Neural cell (in vitro differentiated cells): ENCODE results near the gene EIF4A3.

Experiments
- POLR2AphosphoS5 ChIP-seq: IDR thresholded peaks from 2 replicates; pipeline ENCODE4 v1.6.1; 2012
- SMC3 ChIP-seq: fragments of 450-650 bp; conservative IDR thresholded peaks from 2 replicates; pipeline ENCODE4 v1.6.1; 2014; ENCODE audit warnings: antibody characterized with exemption, mild to moderate bottlenecking, moderate library complexity; ENCODE audit not compliant: poor library complexity
- TF ChIP-seq, protein P1 (sequence below): fragments of 450-650 bp; IDR thresholded peaks from 2 replicates; pipeline ENCODE4 v1.5.1; 2014; ENCODE audit warnings: antibody characterized with exemption, mild to moderate bottlenecking, moderate library complexity; ENCODE audit not compliant: poor library complexity, severe bottlenecking

DNA sequence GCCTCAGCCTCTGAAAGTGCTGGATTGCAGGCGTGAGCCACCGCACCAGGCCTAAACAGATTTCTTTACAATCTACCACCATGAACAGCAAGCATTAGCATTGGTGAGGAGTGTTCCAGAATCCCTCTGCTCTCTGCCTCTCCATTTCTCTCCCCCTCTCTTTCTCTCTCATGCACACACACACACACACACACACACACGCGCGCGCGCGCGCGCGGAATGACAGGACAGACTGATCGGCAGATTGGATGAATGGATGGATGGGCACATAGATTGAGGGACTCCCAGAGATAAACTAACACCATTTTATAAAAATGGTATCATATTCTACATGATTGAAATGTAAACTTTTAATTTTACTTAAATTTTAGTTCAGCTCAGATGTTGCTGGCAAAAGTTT, 26.2 kb upstream of the EIF4A3 start:
- TF ChIP-seq, protein P1, sequence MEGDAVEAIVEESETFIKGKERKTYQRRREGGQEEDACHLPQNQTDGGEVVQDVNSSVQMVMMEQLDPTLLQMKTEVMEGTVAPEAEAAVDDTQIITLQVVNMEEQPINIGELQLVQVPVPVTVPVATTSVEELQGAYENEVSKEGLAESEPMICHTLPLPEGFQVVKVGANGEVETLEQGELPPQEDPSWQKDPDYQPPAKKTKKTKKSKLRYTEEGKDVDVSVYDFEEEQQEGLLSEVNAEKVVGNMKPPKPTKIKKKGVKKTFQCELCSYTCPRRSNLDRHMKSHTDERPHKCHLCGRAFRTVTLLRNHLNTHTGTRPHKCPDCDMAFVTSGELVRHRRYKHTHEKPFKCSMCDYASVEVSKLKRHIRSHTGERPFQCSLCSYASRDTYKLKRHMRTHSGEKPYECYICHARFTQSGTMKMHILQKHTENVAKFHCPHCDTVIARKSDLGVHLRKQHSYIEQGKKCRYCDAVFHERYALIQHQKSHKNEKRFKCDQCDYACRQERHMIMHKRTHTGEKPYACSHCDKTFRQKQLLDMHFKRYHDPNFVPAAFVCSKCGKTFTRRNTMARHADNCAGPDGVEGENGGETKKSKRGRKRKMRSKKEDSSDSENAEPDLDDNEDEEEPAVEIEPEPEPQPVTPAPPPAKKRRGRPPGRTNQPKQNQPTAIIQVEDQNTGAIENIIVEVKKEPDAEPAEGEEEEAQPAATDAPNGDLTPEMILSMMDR = no peak
- TF ChIP-seq SMC3 (no peak), POLR2AphosphoS5 (no peak)
